WI38 (cell line): Measurements from ENCODE around the gene KIF21B.

Experiments
- H3K4me3 ChIP-seq: 2 replicates; pipeline ENCODE4 v1.5.1; 2011; ENCODE audit warnings: low read depth, mild to moderate bottlenecking, control low read depth, low read length
- CTCF ChIP-seq: IDR thresholded peaks from 2 replicates; pipeline ENCODE4 v1.5.1; 2012; ENCODE audit warnings: low read depth, mild to moderate bottlenecking, control low read depth, low read length

The KIF21B gene

GRCh38 chr1:201059871-201060555, 36.5 kb upstream of the KIF21B start:
- TF ChIP-seq CTCF: no peak
- H3K4me3 ChIP-seq: no peak overlapping the region

GRCh38 chr1:201059401-201059800, 35.9 kb upstream of the KIF21B start:
- H3K4me3 ChIP-seq: no peak overlapping the region
- no peak for TF ChIP-seq CTCF

GRCh38 chr1:201054091-201054543, 30.6 kb upstream of the KIF21B start:
- no peak overlapping the region for H3K4me3 ChIP-seq

GRCh38 chr1:201053155-201053860, 29.8 kb upstream of the KIF21B start:
- TF ChIP-seq CTCF: no peak
- no peak overlapping the region for H3K4me3 ChIP-seq

More at GRCh38 chr1:201054091-201054543, 30.6 kb upstream of the KIF21B start:
- TF ChIP-seq CTCF: no peak

- no peak overlapping the region for H3K4me3 ChIP-seq
- no peak for TF ChIP-seq CTCF
These were observed 27.9 kb upstream of the KIF21B start for GRCh38 chr1:201051399-201051798.

- TF ChIP-seq CTCF: no peak
These were observed 27.2 kb upstream of the KIF21B start for GRCh38 chr1:201050515-201051277.

GRCh38 chr1:201049248-201049831, 25.8 kb upstream of the KIF21B start:
- no peak for TF ChIP-seq CTCF
- H3K4me3 ChIP-seq: no peak overlapping the region

More at GRCh38 chr1:201050515-201051277, 27.2 kb upstream of the KIF21B start:
- no peak overlapping the region for H3K4me3 ChIP-seq
